Stimulated activated CD4-positive, alpha-beta T cell treated with anti-CD3 and anti-CD28 coated beads, Interleukin-12 subunit alpha, Interleukin-12 subunit beta, amount 100 ng/mL, for 48 hours (primary cell): ENCODE measurements around the gene SLC18B1.
"Not testable (repeated sequence)": the region's sequence is repeated elsewhere in the genome, so short reads cannot be mapped to it uniquely, and the experiment has no call there.

ENCODE experiments used
- DNase-seq, 3 donors: peaks; one replicate each; pipeline ENCODE4 v3.0.0-alpha.2; 2020; ENCODE audit warnings: low read depth in 2 of 3, low spot score in 1 of 3

Gene SLC18B1

DNA sequence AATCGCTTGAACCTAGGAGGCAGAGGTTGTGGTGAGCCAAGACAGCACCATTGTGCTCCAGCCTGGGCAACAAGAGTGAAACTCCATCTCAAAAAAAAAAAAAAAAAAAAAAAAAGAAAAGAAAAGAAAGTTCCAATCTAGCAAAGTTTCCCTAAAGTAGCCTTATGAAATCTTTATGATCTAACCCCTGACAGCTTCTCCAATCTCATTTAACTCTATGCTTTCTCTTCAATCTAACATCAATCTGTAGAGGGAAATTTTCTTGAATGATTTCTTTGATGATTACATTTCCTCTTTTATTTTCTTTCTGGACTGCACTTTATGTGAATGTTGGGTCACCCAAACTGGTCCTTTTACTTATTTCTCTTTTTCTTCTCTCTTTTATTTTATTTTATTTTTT lies 2.2 kb upstream of the SLC18B1 start:
- DNase-seq, result no peak

DNA sequence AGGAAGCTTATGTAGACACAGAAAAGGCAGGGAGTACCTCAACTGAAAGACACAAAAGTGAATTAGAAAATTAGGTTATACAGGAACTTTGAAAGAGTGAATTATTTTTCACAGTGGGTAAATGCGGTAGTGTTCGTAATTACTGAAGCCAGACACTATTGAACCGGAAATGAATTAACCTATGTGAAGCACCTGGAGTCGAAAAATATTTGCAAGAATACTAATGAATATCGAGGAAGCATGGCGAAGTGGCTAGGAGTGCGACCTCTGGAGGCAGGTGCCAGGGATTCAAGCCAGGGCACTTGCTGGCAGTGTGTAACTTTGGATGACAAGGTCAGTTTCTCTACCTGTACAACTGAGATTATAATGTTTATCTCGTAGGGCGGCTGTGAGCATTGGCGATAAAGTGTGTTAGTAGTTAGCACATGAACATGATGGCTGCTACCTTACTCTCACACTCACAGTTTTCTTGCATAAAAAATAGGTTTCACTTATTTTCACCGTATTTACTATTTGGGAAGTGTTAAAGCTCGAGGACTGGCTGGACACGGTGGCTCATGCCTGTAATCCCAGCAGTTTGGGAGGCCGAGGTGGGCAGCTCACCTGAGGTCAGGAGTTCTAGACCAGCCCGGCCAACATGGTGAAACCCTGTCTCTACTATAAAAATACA lies 567 bp upstream of the SLC18B1 start:
- peak; percentile 58 to 71 (median 61) for DNase-seq

DNA sequence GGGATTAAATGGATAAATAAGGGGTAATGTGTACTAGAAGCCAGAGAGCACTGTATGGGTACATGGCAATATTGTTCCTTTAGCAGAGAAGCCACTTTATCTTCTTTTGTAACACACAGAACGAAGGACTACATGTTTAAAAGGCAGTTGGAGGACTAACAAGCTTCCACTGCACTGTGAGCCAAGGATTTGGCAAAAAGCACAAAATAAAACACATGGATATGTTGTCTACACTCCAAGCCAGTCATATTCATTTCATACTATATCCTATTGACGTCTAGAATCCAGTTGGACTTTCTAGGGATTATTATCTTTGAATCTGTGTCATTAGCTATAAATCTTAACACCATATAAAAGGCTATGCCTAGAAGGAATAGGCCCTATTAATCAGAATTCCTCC lies 3.0 kb downstream of the SLC18B1 start:
- no peak for DNase-seq

DNA sequence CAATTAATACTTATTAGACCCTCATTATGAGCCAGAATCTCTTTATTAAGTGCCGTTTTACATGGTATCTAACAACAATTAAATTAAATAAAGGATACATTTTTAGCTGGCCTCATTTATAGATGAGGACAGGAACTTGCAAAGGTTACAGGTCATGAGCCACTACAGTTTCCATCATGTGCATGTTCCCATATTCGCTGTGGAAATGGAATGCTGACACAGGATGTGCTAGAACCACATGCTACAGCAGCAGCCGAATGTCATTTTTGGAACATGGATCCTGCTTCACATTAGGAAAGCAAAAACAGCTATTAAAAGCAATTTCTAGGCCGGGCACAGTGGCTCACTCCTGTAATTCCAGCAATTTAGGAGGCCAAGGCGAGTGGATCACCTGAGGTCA lies 5.9 kb downstream of the SLC18B1 start:
- no peak for DNase-seq

DNA sequence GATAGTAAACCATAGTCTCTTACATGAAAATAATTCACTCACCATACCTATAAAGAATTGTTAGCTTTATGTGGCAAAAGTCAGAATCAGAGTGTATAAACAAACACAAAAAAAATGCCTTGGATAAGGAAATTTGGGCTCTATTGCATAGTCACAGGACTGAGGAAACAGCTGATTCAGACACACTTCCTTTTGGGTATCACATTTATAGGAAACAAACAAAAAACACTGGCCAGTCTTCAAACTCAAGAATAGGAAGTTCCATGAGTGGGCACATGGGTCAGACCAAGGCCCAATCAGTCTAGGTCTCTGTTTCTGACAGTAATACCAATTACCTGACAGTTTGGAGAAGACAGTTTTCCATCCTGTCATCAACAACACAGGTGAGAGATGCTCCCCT lies 8.0 kb downstream of the SLC18B1 start:
- no peak for DNase-seq

DNA sequence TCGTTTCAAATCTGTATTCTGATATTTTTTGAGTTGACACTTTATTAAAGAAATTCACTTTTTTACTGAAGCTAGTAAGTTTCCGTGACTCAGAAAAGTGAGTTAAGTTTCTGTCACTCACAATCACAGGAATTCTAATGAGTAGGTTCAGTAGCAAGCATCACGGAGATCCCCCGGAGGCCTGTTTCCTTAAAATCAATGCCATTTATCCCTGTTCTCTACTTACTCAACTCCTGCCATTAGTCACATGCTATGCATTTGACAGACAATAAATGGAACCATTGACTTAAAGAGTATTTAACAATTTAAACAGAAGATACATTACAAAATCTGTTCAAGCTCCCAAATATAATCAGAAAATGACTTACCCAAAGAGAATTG lies 9.1 kb downstream of the SLC18B1 start:
- DNase-seq, result no peak

DNA sequence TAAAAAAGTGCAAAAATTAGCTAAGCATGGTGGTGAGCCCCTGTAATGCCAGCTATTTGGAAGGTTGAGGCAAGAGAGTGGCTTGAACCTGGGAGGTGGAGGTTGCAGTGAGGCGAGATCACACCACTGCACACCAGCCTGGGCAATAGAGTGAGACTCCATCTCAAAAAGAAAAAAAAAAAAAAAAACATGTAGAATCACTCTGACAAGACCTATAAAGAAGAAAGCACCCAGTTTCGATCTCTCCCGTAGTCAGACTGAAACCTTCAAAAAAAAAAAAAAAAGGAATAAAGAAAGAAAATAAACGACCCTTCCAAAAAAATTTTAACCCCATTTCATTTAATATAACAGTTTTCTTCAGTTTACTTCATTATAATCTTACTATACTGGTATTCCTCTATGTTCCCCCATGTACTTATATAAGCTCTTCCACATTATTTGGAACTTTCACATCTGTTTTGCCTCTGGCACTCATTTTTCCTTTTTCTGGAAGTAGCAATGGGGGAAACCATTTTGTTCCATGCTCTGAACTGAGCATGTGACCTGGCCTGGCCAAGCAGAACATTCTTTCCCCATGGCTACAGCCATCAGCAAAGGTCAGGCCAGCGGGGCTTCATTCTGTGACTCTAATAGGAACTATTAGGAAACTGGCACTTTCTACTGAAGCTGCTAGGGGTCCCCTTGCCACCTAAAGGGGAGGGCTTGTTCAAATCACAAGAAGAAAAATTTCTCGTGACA lies 9.6 kb downstream of the SLC18B1 start:
- DNase-seq, result no peak

DNA sequence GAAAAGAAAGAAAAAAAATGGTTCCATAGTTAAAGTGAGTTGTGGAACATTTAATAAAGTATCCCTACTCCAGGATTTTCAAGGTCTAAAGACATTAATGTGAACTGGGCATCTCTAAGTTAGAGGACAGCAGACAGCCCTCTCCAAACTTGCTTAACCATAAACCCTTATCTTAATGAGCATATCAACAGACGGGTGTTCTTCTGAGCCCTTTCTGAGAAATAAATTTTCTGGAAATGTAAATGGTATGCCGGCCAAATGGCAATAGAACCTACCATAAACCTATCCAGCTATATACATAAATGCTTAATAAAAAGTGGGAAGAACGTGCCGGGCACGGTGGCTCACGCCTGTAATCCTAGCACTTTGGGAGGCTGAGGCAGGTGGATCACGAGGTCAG lies 12.5 kb downstream of the SLC18B1 start:
- DNase-seq, result no peak

DNA sequence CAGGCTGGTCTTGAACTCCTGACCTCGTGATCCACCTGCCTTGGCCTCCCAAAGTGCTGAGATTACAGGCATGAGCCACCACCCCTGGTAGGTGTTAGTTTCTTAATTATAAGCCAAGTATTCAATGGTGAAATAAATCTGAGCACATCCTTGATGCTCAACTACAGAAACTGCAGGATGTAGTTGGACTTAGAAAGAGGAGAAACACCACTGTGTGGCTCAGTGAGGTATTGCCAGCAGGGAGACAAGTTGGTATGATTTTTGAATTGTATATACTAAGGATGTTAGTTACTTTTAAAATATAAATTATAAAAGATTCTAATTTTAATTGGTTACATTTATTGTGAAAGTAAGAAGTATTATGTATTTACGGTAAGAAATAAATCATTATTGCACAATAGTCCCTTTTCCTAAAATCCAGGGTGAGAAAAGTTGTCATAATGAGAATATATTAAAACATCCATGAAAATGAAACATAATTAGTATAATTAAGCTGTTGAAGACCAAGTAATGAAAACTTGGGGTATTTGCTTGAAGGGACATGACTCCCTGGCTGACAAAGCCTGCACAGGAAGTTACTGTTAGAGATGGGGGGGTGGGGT lies 17.6 kb downstream of the SLC18B1 start:
- no peak for DNase-seq

DNA sequence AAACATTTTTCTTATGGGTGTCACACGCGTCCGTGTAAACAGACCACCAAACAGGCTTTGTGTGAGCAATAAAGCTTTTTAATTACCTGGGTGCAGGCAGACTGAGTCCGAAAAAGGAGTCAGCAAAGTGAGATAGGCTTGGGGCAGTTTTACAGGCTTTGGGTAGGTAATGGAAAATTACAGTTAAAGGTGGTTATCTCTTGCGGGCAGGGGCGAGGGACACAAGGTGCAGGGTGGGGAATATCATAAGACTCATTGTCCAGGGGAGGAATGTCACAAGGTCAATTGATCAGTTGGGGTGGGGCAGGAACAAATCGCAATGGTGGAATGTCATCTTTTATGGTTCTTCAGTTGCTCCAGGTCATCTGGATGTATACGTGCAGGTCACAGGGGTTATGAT lies 20.6 kb downstream of the SLC18B1 start:
- not testable (repeated sequence) for DNase-seq

DNA sequence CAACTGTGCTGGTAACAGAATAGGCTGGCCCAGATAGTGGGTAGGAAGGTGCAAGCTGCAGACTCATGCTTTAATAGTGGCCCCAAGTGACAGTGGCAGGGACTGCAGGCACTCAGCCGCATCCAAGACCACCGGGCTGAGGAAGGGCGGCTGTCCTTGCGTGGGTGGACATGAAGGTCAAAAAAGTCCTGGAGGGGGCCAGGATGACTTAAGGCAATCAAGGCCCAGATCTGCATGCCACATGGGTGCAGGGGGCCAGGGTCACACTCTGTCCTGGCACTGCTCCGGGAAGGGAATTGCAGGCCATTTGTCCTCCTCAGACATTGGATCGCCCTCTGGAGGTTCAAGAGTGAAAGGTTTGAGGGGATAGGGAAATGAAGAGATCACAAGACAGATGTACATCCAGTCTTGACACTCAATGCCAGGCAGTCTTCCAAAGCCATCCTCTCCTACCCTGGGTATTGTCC lies 30.4 kb downstream of the SLC18B1 start:
- DNase-seq, result peak in 1 of 3 donors; percentile 5

DNA sequence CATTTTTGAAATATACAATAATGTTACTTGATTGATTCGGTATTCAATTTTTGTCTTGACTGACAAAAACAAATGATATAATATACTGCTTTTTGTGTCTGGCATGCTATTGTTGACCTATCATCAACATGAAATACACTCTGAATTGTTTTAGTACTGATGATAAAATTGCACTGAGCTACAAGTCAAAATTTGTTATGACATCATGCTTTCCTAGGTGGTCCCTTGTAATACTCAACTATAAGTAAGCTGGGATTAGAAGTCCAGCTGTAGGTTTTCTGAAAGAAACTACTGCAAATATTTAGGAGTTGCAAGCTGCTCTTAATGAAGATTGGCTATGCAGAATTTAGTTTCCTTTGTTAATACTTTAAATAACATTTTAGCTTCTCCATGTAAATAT lies 32.9 kb downstream of the SLC18B1 start:
- no peak for DNase-seq

DNA sequence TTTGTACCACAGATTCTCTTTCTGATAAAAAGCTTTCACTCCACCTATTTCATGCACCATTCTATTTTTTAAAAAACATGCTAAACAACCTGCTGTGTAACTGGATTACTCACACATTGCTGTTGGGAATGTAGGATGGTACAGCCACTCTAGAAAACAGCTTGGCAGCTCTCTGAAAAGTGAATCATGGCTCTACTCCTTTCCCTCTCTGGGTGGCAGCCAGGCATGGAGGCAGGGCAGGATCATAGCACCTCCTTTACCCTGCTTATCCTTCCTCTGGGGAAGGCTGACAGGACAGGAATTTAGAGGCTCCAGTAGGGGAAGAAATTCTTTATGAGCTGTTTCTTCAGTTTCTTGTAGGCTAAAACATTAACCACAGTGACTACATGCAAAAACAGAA lies 34.1 kb downstream of the SLC18B1 start:
- no peak for DNase-seq

DNA sequence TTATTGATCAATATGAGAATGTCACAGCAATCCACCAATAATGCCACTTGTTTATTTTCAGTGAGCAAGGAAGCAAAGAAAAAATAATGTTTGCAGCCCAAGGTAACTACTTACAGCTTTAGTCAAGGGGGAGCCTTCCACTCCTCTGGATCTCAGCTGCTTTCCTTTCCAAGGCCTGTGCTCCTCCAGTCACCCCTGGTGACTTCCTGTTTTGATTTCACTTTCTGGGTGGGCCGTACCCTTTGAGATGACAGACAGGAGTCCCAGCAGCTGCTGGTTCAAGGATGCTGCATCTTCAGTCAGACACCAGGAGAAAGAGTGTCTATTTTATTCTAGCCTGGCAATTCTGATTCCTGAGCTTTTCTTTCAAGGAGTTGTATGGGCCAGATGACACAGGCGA lies 35.2 kb downstream of the SLC18B1 start:
- peak in 2 of 3 donors; percentile 6 to 20 for DNase-seq

DNA sequence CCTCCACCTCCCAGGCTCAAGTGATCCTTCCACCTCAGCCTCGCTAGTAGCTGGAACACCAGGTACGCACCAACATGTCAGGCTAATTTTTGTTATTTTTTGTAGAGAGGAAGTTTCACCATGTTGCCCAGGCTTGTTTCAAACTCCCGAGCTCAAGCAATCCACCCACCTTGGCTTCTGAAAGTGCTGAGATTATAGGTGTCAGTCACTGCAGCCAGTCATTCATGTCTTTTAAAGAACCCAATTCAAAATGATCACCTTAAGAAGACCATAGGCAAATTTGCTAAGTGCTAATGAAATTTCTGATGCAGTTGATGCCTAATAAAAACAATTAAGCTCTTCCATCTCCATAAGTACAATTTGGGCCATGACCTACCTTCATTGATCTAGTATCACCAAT lies 38.2 kb downstream of the SLC18B1 start:
- no peak for DNase-seq

DNA sequence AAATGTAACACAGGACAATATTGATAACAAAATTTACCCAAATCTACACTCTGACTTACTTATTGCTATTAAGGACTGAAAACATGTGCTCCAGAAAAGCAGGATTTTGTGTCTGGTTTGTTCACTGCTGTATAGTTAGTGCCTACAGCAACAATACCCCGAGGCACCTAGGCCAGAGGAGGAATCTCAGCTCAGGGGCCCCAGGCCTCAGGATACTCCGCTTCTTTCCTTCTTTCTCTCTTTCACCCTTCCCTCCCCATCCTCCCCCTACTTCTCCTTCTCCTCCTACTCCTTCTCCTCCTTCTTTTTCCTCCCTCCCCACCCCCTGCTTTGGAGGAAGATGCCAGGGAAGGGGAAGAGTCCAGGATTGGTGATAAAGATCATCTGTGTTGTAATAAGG lies 39.7 kb downstream of the SLC18B1 start:
- DNase-seq, result no peak

DNA sequence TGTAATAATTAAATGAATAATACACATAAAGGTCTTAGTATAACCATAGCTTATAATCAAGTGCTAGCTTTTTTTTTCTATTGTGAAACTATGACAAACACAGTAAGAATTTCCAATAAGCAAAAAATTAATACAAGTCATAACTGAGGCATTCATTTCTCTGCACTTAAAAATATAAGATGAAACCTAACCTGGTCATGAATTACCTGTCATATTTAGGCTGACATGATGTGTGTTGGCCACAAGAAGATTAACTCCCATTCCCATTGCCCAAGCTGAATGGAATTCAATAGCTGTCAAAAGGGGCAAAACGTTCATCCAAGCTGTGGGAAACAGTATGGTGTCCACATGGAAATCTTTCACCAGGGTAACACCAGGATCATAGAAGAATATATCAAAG lies 46.2 kb downstream of the SLC18B1 start:
- no peak for DNase-seq

DNA sequence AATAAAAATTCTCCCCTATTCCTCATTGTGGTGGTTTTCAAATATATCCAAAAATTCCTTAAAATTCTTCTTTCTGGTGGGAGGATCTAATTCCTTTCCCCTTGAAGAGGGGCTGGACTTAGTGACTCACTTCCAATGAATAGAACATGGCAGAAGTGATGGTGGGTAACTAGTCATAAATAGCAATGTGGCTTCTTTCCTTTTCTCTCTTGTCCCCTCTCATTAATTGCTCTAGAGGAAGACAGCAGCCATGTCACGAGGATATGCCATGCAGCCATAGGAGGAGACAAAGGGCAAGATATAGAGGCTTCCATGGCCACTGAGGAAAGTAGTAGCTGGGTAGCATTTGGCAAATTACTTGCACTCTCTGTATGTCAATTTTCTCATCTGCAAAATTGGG lies 46.6 kb downstream of the SLC18B1 start:
- DNase-seq, result no peak

DNA sequence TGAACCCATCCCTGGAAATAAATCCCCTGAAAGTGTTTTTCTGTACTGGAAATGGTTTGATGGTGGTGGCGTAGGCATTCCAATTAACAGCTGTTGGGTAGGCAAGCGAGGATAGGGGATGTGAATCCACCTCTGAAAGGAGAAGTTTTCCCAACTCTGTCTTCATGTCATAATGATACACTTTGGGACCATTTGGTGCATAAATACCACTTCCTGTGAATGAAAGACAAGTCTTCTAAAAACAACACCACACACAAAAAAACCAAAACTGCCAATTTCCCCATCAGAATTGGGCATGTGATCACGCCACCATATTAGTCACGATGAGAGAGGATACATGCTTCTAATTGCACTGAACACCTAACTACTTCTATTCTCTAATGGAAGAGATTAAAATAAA lies 47.1 kb downstream of the SLC18B1 start:
- DNase-seq, result no peak

DNA sequence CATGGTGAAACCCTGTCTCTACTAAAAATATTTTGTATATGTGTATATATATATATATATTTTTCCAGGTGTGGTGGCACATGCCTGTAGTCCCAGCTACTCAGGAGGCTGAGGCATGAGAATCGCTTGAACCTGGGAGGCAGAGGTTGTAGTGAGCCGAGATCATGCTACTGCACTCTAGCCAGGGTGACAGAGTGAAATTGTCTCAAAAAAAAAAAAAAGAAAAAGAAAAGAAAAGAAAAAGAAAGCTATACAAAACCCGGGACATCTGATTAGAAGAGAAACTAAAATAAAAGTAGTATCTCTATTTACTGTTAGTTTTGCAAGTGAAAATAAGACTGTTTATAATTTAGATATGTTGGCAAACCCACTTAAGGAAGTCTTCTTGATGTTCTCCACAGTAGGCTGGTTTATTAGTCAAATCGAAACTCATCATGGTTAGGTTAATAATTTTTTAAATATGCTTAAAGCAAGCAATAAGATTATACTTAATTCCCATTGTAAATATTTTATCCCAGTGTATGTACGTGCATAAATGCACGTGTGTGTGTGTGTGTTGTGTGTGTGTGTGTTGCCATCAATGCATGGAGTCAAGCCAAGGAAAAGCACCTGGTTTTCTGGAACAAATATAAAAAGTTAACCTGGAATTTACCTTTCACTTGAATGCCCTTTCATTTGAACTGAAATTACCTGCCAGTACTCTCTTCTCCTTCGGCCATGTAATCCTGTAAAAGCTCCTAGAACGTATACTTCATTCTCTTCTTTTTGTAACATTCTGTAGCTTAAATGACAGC lies 47.8 kb downstream of the SLC18B1 start:
- no peak for DNase-seq

DNA sequence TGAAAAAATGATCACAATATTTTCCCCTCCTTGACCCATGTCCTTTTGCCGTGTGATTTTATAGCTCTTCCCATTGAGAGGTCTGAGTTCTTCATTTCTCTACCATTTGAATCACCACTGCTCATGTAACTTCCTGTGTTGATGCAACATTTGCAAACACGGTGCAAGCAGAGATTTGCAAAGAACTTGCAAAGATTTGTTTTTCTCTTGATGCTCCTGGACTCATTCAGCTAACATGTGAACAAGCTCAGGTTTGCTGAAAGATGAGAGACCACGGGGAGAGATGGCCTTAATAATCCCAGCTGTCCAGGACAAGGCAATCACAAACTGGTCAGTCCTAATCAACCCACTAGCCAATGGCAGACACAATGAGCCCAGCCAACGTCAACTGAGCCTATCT lies 49.3 kb downstream of the SLC18B1 start:
- DNase-seq, result no peak

DNA sequence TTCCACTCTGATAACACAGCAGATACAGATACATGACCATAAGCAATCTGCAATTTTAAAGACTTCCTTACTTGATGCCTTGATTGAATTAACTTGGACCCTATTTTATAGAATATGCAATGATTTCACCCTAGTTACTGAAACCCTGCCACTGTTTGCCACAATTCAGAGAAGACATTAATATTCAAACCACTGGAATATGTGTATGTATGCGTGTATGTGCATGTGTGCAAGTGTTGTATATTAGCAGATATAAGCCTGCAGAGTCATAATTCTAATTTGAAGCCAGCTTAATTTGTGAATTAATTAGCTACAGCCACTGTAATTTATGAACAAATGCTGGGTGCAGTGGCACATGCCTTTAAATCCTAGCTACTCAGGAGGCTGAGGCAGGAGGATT lies 50.0 kb downstream of the SLC18B1 start:
- no peak for DNase-seq
